Mesendoderm (in vitro differentiated cells): ENCODE data around the gene PLCB1.

ENCODE experiments used
- DNase-seq: peaks from one replicate; pipeline ENCODE4 v3.0.0; 2013
- H2AK5ac ChIP-seq: 2 replicates; pipeline ENCODE4 v1.6.1; 2013; ENCODE audit warnings: low read length, inconsistent platforms
- H2BK120ac ChIP-seq: 2 replicates; pipeline ENCODE4 v1.6.1; 2013; ENCODE audit warnings: low read depth, mild to moderate bottlenecking, low read length, moderate library complexity, mixed read lengths
- H2BK15ac ChIP-seq: replicated peaks from 2 replicates; pipeline ENCODE4 v1.6.1; 2013; ENCODE audit warnings: low read depth, mild to moderate bottlenecking, moderate library complexity
- H2BK5ac ChIP-seq: 2 replicates; pipeline ENCODE4 v1.6.1; 2013; ENCODE audit warnings: low read length, inconsistent platforms
- H3K18ac ChIP-seq: 2 replicates; pipeline ENCODE4 v1.6.1; 2013; ENCODE audit warnings: mild to moderate bottlenecking, low read length, mixed read lengths
- H3K23ac ChIP-seq: one replicate; pipeline ENCODE4 v1.6.1; 2013; ENCODE audit warnings: low read length
- H3K27ac ChIP-seq: 2 replicates; pipeline ENCODE4 v1.5.1; 2013; ENCODE audit warnings: low read depth, mild to moderate bottlenecking, inconsistent platforms, low read length, moderate library complexity
- H3K27me3 ChIP-seq: 2 replicates; pipeline ENCODE4 v1.6.1; 2013; ENCODE audit warnings: low read length, control low read depth, mild to moderate bottlenecking, inconsistent platforms; ENCODE audit not compliant: insufficient read depth, poor library complexity
- H3K36me3 ChIP-seq: 2 replicates; pipeline ENCODE4 v1.6.1; 2013; ENCODE audit warnings: low read length, inconsistent platforms; ENCODE audit not compliant: control insufficient read depth, insufficient read depth
- H3K4ac ChIP-seq: one replicate; pipeline ENCODE4 v1.6.1; 2013; ENCODE audit warnings: low read depth, mild to moderate bottlenecking, low read length, moderate library complexity
- H3K4me1 ChIP-seq: 2 replicates; pipeline ENCODE4 v1.6.1; 2013; ENCODE audit warnings: low read depth, low read length, inconsistent platforms; ENCODE audit not compliant: control insufficient read depth
- H3K4me2 ChIP-seq: 2 replicates; pipeline ENCODE4 v1.6.1; 2013; ENCODE audit warnings: low read length
- H3K4me3 ChIP-seq: 2 replicates; pipeline ENCODE4 v1.5.1; 2013; ENCODE audit warnings: mild to moderate bottlenecking, low read length
- H3K56ac ChIP-seq: one replicate; pipeline ENCODE4 v1.6.1; 2013; ENCODE audit warnings: low read length
- H3K79me1 ChIP-seq: 2 replicates; pipeline ENCODE4 v1.6.1; 2013; ENCODE audit warnings: low read length, inconsistent platforms
- H3K79me2 ChIP-seq: 2 replicates; pipeline ENCODE4 v1.6.1; 2013; ENCODE audit warnings: mild to moderate bottlenecking, low read length; ENCODE audit not compliant: control insufficient read depth, insufficient read depth
- H3K9ac ChIP-seq: 2 replicates; pipeline ENCODE4 v1.6.1; 2013; ENCODE audit warnings: low read length, inconsistent platforms
- H4K5ac ChIP-seq: one replicate; pipeline ENCODE4 v1.6.1; 2013; ENCODE audit warnings: low read length
- H4K8ac ChIP-seq: one replicate; pipeline ENCODE4 v1.6.1; 2013; ENCODE audit warnings: low read depth, mild to moderate bottlenecking, control low read depth, low read length, moderate library complexity
- WGBS: extraction: QIAGEN DNeasy Blood & Tissue Kit; methylation state at CpG from one replicate; pipeline ENCODE4 v1.1.7; 2013; ENCODE audit warnings: low lambda C conversion rate, missing lambda C conversion rate; ENCODE audit not compliant: insufficient coverage; ENCODE audit errors: extremely low coverage; 5-methylcytosine and 5-hydroxymethylcytosine counted together

Gene PLCB1

DNA sequence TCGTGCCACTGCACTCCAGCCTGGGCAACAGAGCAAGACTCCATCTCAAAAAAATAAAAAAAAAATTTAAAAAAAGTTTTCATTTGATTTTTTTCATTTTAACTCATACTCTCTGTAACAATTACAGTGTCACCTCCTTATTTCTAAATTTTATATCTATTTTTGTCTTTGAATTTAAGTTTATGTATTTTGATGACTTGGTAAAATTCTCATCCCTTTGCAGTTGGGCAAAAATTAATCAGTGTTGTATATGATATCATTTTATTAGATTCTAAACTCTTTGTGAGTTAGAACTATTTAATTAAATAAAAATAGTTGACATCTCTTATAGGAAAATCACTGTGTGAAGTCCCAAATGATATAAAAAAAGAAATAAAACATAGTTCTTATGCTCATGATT lies 270.7 kb downstream of the PLCB1 start:
- no peak overlapping the region for H3K4me2 ChIP-seq
- H3K18ac ChIP-seq: no peak overlapping the region
- no peak overlapping the region for H4K5ac ChIP-seq
- H2BK120ac ChIP-seq: no peak overlapping the region
- no peaks in the 10 kb centered on the region for H3K27me3 ChIP-seq
- H2BK15ac ChIP-seq: no peak overlapping the region
- DNase-seq: no peak
- no peaks in the 10 kb centered on the region for H3K79me1 ChIP-seq
- H3K4ac ChIP-seq: no peak overlapping the region
- H2BK5ac ChIP-seq: no peak overlapping the region
- no peak overlapping the region for H3K56ac ChIP-seq
- no peak overlapping the region for H3K27ac ChIP-seq
- no peak overlapping the region for H3K9ac ChIP-seq
- H2AK5ac ChIP-seq: no peak overlapping the region
- no peak overlapping the region for H4K8ac ChIP-seq
- WGBS: no CpG with 5 or more reads among the region's 1 CpG
- H3K4me3 ChIP-seq: no peak overlapping the region
- no peak overlapping the region for H3K23ac ChIP-seq
- no peaks in the 10 kb centered on the region for H3K79me2 ChIP-seq
- no peaks in the 10 kb centered on the region for H3K36me3 ChIP-seq
- no peaks in the 10 kb centered on the region for H3K4me1 ChIP-seq

GRCh38 chr20:8404912-8405635 lies 273.0 kb downstream of the PLCB1 start:
- H3K56ac ChIP-seq: no peak overlapping the region
- no peak overlapping the region for H3K27ac ChIP-seq
- no peak overlapping the region for H4K8ac ChIP-seq
- H3K18ac ChIP-seq: no peak overlapping the region
- H3K4ac ChIP-seq: no peak overlapping the region
- no peak overlapping the region for H4K5ac ChIP-seq
- no peaks in the 10 kb centered on the region for H3K4me1 ChIP-seq
- H2AK5ac ChIP-seq: no peak overlapping the region
- H3K79me1 ChIP-seq: no peaks in the 10 kb centered on the region
- no peak overlapping the region for H3K9ac ChIP-seq
- no peaks in the 10 kb centered on the region for H3K36me3 ChIP-seq
- no peak overlapping the region for H2BK120ac ChIP-seq
- WGBS: no CpG with 5 or more reads among the region's 6 CpGs
- H3K4me3 ChIP-seq: no peak overlapping the region
- DNase-seq: no peak
- no peaks in the 10 kb centered on the region for H3K27me3 ChIP-seq
- no peak overlapping the region for H3K23ac ChIP-seq
- H2BK5ac ChIP-seq: no peak overlapping the region
- no peak overlapping the region for H3K4me2 ChIP-seq
- H3K79me2 ChIP-seq: no peaks in the 10 kb centered on the region
- H2BK15ac ChIP-seq: no peak overlapping the region

DNA sequence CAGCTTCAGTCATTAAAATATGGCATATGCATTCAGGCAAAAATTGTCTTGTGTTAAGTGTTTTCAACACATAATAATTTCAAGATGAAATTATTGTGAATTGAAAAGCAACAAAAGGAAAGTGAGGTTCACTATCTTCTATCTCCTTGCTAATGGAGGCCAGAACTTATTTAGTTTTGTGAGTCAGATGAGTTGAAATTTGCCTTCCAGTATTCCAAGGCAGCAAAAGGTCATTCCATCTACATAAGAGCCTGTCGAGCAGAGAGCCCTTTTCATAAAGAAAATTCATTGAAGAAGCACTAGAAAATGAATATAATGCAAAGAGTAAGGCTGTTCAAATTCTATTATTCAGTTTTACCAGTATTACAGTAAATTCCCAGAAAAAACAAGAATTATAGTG lies 274.3 kb downstream of the PLCB1 start:
- DNase-seq: no peak

GRCh38 chr20:8408587-8409307 lies 276.7 kb downstream of the PLCB1 start:
- Histone ChIP-seq H3K79me1 (no peaks in the 10 kb centered on the region), H3K9ac (no peak overlapping the region), H2BK120ac (no peak overlapping the region), H3K23ac (no peak overlapping the region), H4K8ac (no peak overlapping the region), H3K36me3 (no peaks in the 10 kb centered on the region), H3K4me3 (no peak overlapping the region), H3K4me2 (no peak overlapping the region), H3K79me2 (no peaks in the 10 kb centered on the region), H4K5ac (no peak overlapping the region), H2AK5ac (no peak overlapping the region), H3K4ac (no peak overlapping the region), H3K27ac (no peak overlapping the region), H2BK15ac (no peak overlapping the region), H3K56ac (no peak overlapping the region), H3K18ac (no peak overlapping the region), H2BK5ac (no peak overlapping the region), H3K27me3 (no peaks in the 10 kb centered on the region), H3K4me1 (no peaks in the 10 kb centered on the region)
- DNase-seq: no peak
- WGBS: no CpG with 5 or more reads among the region's 4 CpGs

More for the DNA sequence above, 274.3 kb downstream of the PLCB1 start:
- Histone ChIP-seq H3K36me3 (no peaks in the 10 kb centered on the region), H3K4me1 (no peaks in the 10 kb centered on the region), H4K8ac (no peak overlapping the region), H3K79me1 (no peaks in the 10 kb centered on the region), H2BK15ac (no peak overlapping the region), H3K9ac (no peak overlapping the region), H3K23ac (no peak overlapping the region), H2BK120ac (no peak overlapping the region), H3K27me3 (no peaks in the 10 kb centered on the region), H3K4me2 (no peak overlapping the region), H3K18ac (no peak overlapping the region), H3K4ac (no peak overlapping the region), H3K56ac (no peak overlapping the region), H2BK5ac (no peak overlapping the region), H2AK5ac (no peak overlapping the region), H3K4me3 (no peak overlapping the region), H3K27ac (no peak overlapping the region), H3K79me2 (no peaks in the 10 kb centered on the region), H4K5ac (no peak overlapping the region)
- no CpG with 5 or more reads among the region's 1 CpG for WGBS

- Histone ChIP-seq H3K56ac (no peak overlapping the region), H3K27ac (no peak overlapping the region), H4K5ac (no peak overlapping the region), H3K79me1 (no peaks in the 10 kb centered on the region), H2BK120ac (no peak overlapping the region), H3K9ac (no peak overlapping the region), H3K4me2 (no peak overlapping the region), H2AK5ac (no peak overlapping the region), H3K4me1 (no peaks in the 10 kb centered on the region), H3K4ac (no peak overlapping the region), H3K27me3 (no peaks in the 10 kb centered on the region), H3K18ac (no peak overlapping the region), H3K4me3 (no peak overlapping the region), H2BK5ac (no peak overlapping the region), H3K23ac (no peak overlapping the region), H2BK15ac (no peak overlapping the region), H4K8ac (no peak overlapping the region), H3K79me2 (no peaks in the 10 kb centered on the region), H3K36me3 (no peaks in the 10 kb centered on the region)
- no CpG with 5 or more reads among the region's 2 CpGs for WGBS
- no peak for DNase-seq
Observed at GRCh38 chr20:8413691-8414090, 281.6 kb downstream of the PLCB1 start.
